SK-N-MC (cell line): Measurements from ENCODE around the gene TEAD2.
"Not testable (repeated sequence)": the region's sequence is repeated elsewhere in the genome, so short reads cannot be mapped to it uniquely, and the experiment has no call there.

Experiments
- DNase-seq: peaks from one replicate; pipeline ENCODE4 v3.0.0-alpha.2; 2011; ENCODE audit warnings: low read depth, low spot score
- H3K27ac ChIP-seq: fragments of 200-600 bp; sonication (generic); 2 replicates; pipeline ENCODE4 v1.5.1; 2016; ENCODE audit warnings: mixed run types
- H3K36me3 ChIP-seq: fragments of 200-600 bp; sonication (generic); 2 replicates; pipeline ENCODE4 v1.6.1; 2017; ENCODE audit warnings: antibody characterized with exemption, low read length, mixed read lengths; ENCODE audit not compliant: insufficient read depth
- H3K4me3 ChIP-seq: fragments of 200-600 bp; sonication (generic); 2 replicates; pipeline ENCODE4 v1.5.1; 2016
- H3K9ac ChIP-seq: fragments of 200-600 bp; sonication (generic); 2 replicates; pipeline ENCODE4 v1.8.0; 2017; ENCODE audit warnings: mixed run types, mixed read lengths; ENCODE audit not compliant: insufficient read length
- H3K9me3 ChIP-seq: fragments of 200-600 bp; sonication (generic); 2 replicates; pipeline ENCODE4 v1.6.1; 2017; ENCODE audit warnings: low read depth, mild to moderate bottlenecking, antibody characterized with exemption, low read length, moderate library complexity, mixed read lengths
- EZH2 ChIP-seq: fragments of 200-600 bp; sonication (generic); IDR thresholded peaks from one replicate; pipeline ENCODE4 v1.6.1; 2017; ENCODE audit warnings: antibody characterized with exemption
- FOXP2 ChIP-seq: optimal IDR thresholded peaks from 2 replicates; pipeline ENCODE3; 2011; ENCODE audit warnings: mild to moderate bottlenecking, moderate library complexity; ENCODE audit not compliant: insufficient read depth; ENCODE audit errors: extremely low read length, control extremely low read depth
- POLR2AphosphoS5 ChIP-seq: IDR thresholded peaks from 2 replicates; pipeline ENCODE4 v1.6.1; 2012; ENCODE audit warnings: mild to moderate bottlenecking, low read depth, low read length, borderline replicate concordance

Gene TEAD2

DNA sequence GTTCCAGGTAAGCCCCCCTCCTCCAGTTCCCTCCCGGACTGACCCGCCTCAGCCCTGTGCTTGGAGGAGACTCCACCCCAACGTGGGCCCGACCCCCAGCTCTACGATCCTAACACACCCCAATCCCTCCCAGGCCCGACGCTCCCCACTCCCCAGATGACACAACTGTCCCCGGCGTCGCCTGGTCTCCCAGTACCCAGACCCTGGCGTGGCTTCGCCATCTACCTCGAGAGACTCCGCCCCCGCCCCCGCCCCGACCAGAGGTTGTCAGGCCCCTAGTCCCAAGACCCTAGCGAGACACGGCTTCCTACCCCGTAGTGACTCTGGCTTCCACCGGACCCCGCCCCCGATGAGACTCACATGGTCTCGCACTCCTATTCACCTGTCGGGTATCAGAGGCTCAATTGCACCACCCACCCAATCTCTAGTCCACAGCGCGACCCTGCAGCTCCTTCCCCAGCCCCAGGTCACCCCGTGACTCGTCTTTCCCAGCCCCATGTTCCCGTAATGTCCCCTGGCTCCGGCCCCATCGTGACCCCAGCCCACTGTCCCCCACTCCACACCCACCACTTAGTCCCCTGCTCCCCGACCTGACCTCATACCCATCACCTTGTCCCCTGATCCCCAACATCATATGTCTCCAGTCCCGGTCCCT lies 24.1 kb downstream of the TEAD2 start:
- no peak overlapping the region; the same call in 1 of the 2 replicates for H3K4me3 ChIP-seq
- H3K27ac ChIP-seq, result no peak overlapping the region
- no peak for TF ChIP-seq FOXP2
- TF ChIP-seq POLR2AphosphoS5, result no peak
- TF ChIP-seq EZH2, result no peak
- peaks cover 26% of the 10 kb centered on the region for H3K36me3 ChIP-seq
- no peak overlapping the region for H3K9ac ChIP-seq
- no peak for DNase-seq
- no peaks in the 10 kb centered on the region for H3K9me3 ChIP-seq

- DNase-seq, result no peak
- Histone ChIP-seq H3K9ac (no peak overlapping the region), H3K4me3 (no peak overlapping the region), H3K36me3 (peaks cover 19% of the 10 kb centered on the region), H3K9me3 (no peaks in the 10 kb centered on the region), H3K27ac (no peak overlapping the region; the same call in 1 of the 2 replicates)
- no peak for TF ChIP-seq EZH2
- no peak for TF ChIP-seq FOXP2
- TF ChIP-seq POLR2AphosphoS5, result no peak
Observed at GRCh38 chr19:49337267-49338022, 24.8 kb downstream of the TEAD2 start.

DNA sequence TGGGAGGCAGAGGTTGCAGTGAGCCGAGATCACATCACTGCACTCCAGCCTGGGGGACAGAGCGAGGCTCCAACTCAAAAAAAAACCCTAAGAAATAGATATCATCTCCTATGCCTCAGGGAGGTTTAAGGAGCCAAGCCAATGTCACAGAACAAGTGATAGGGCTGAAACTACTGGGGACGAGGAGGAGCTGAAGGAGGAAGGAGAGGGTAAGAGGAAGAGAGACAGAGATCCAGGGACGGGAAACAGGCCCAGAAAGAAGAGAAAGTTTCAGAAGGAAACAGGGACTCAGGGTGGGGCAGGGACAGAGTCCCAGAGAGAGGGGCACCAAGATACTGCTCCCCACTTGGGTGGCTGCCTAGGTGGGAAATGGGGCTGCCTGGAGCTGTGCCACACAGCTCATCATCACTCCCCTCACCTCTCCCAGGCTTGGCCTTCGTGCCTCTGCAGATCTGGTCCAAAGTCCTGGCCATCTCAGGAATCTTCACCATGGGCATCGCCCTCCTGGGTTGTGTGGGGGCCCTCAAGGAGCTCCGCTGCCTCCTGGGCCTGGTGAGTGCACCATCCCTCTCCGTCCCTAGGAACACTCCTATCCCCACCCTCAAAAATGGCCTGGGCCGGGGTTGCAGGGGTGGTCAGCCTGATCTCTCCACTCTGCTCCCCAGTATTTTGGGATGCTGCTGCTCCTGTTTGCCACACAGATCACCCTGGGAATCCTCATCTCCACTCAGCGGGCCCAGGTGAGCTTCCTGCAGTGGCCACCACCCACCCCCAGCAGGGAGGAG lies 25.5 kb downstream of the TEAD2 start:
- Histone ChIP-seq H3K27ac (no peak overlapping the region), H3K4me3 (no peak overlapping the region), H3K36me3 (peaks cover 11% of the 10 kb centered on the region), H3K9ac (no peak overlapping the region), H3K9me3 (no peaks in the 10 kb centered on the region)
- DNase-seq, result no peak
- TF ChIP-seq EZH2 (no peak), FOXP2 (no peak), POLR2AphosphoS5 (no peak)

- no peak overlapping the region for H3K27ac ChIP-seq
- DNase-seq, result no peak
- H3K9ac ChIP-seq, result no peak overlapping the region
- H3K36me3 ChIP-seq, result peaks cover 3% of the 10 kb centered on the region
- no peaks in the 10 kb centered on the region for H3K9me3 ChIP-seq
- TF ChIP-seq POLR2AphosphoS5 (no peak), EZH2 (no peak), FOXP2 (no peak)
- H3K4me3 ChIP-seq, result no peak overlapping the region
Observed at GRCh38 chr19:49335784-49336481, 26.3 kb downstream of the TEAD2 start.

DNA sequence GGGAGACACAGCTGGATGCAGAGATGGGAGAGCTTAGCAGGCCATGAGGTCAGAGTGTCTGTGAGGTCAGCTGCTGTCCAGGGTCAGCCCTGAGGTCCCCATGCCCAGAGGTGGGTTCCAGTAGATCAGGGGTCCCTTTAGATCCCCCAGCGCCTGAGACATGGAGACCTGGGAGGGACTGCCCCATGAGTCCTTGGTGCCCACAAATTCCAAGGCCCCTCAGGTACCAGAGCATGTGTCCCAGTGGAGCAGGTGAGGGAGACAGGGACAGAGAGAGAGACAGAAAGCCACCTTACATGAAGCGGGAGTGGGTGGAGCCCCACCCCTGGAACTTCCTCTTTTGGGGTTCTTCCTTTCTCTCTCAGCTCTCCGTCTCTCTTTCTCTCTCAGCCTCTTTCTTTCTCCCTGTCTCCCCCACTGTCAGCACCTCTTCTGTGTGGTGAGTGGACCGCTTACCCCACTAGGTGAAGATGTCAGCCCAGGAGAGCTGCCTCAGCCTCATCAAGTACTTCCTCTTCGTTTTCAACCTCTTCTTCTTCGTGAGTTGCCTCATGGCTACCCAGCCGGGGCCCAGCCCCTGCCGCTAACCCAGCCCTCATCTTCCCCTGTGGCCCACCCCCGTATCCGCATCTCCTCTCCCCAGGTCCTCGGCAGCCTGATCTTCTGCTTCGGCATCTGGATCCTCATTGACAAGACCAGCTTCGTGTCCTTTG lies 27.0 kb downstream of the TEAD2 start, which contains the start of gene CD37:
CD37 (plus strand) TSS at position 336 of the 713 bp plus-strand sequence; CDS start at position 471, 135 bp downstream.
- Histone ChIP-seq H3K27ac (no peak within 1 kb of the TSS), H3K4me3 (no peak within 1 kb of the TSS), H3K9me3 (no peaks in the 10 kb centered on the region), H3K9ac (no peak within 1 kb of the TSS), H3K36me3 (no peaks in the 10 kb centered on the region)
- TF ChIP-seq POLR2AphosphoS5 (no peak), FOXP2 (no peak), EZH2 (no peak)
- no peak for DNase-seq

- Histone ChIP-seq H3K4me3 (no peak overlapping the region), H3K36me3 (no peaks in the 10 kb centered on the region; the same call in 1 of the 2 replicates), H3K9me3 (no peaks in the 10 kb centered on the region), H3K27ac (0 out of 2 replicates have a peak overlapping the region, but pooled peaks have one; percentile 25), H3K9ac (no peak overlapping the region)
- no peak for DNase-seq
- no peak for TF ChIP-seq EZH2
- TF ChIP-seq FOXP2, result no peak
- no peak for TF ChIP-seq POLR2AphosphoS5
Observed at GRCh38 chr19:49333811-49334288, 28.4 kb downstream of the TEAD2 start.

DNA sequence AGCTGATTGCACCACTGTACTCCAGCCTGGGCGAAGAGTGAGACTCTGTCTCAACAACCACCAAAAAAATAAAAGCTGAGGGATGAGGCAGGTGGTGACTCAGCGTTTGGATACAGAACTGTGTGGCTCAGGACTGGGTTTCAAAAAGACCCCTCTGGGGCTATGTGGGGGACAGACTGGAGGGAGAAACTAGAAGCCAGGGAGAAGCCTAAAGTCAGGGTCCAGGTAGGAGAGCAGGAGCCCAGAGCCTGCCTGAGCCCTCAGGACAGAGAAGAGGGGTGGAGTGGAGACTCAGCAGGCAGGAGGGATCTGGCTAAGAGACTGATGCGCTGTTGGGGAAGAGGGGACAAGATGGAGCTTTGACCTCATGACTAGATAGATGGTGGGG lies 28.8 kb downstream of the TEAD2 start:
- Histone ChIP-seq H3K9me3 (no peaks in the 10 kb centered on the region), H3K36me3 (no peaks in the 10 kb centered on the region; the same call in 1 of the 2 replicates), H3K9ac (no peak overlapping the region), H3K4me3 (no peak overlapping the region), H3K27ac (0 out of 2 replicates have a peak overlapping the region, but pooled peaks have one; percentile 25)
- DNase-seq, result no peak
- no peak for TF ChIP-seq POLR2AphosphoS5
- TF ChIP-seq FOXP2, result no peak
- no peak for TF ChIP-seq EZH2

GRCh38 chr19:49332691-49333417 lies 29.4 kb downstream of the TEAD2 start:
- not testable (repeated sequence) for H3K27ac ChIP-seq, H3K9ac ChIP-seq, DNase-seq, H3K9me3 ChIP-seq, H3K4me3 ChIP-seq, H3K36me3 ChIP-seq
